ENCODE measurements around the gene IFI35. TPM values are rescaled to one million over a fixed set of nuclear protein-coding genes. Genes with fewer than 3 reads are reported as not detected.
A peak's percentile ranks its signal among the peaks of the same experiment; 100 is the strongest.
"Not testable (repeated sequence)": the region's sequence is repeated elsewhere in the genome, so short reads cannot be mapped to it uniquely, and the experiment has no call there.

The IFI35 gene
- total RNA-seq, 1 donor from 2014 or later, result 6.2 TPM

DNA sequence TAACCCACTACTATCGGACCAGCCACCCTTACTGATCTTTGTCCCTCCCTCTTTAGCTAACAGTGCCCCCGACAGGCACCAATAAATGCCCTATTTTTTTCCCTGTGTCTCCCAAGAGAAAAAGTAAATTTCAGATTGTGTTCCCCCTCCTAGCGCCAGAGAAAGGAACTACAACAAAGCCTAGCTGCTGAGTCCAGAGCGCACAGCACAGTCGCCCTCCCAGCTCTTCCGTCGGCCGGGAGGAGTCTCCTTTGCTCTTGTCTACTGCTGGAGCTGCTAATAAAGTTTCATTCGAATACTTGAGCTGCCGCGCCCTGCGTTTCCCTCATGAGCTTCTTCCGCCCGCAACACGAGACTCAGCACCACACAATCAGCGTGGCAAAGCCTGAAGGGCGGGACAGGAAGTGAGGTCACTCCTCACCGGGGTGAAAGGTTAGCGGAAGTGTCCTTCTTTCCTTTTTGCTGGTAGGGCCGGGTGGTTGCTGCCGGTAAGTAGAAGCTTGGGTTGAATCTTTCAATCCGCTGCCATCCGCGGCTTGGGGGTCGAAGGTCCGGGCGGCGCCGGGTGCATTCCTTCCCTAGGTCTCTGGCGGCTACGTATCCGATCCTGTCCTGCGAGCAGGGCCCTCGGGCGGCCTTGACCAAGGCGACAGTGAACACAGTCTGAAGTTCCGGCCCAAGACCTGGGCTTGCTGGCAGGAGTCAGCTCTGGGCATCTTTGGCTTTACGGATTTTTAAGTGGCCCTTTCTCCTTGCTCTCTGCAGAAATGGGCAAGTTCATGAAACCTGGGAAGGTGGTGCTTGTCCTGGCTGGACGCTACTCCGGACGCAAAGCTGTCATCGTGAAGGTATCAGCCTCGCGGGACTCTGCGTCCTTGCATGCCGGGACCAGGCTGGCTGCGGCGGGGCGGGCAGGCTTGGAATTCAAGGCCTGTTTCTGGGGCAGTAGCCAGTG is 8.3 kb upstream of the IFI35 start, which contains the start of gene RPL27:
RPL27 (plus strand) TSS at position 436 of the 955 bp plus-strand sequence; CDS start at position 768, 332 bp downstream.
- DNase-seq (ENCODE audit: low read depth in 2 of 2), result peak; percentile 100

DNA sequence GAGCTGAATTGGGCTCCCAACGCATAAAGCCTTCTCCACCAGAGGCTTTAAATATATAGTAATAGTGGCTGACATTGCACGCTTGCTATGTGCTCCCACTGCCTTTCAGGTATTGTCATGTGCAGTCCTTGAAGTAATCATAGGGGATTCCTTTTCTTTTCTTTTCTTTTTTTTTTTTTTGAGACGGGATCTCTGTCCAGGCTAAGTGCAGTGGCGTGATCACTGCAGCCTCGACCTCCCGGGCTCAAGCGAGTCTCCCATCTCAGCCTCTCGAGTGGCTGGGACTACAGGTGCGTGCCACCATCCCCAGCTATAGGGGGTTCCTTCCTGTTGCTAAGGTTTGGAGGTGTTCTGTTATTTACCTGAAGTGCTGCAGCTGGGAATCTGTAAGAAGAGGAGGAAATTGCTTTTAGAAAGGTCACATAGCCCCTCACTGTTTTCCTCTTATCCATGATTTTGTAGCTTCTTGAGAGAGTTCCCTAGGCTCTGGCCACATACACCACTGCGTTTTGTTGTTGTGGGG is 7.5 kb upstream of the IFI35 start:
- no peak for DNase-seq (ENCODE audit: low read depth in 2 of 2)

DNA sequence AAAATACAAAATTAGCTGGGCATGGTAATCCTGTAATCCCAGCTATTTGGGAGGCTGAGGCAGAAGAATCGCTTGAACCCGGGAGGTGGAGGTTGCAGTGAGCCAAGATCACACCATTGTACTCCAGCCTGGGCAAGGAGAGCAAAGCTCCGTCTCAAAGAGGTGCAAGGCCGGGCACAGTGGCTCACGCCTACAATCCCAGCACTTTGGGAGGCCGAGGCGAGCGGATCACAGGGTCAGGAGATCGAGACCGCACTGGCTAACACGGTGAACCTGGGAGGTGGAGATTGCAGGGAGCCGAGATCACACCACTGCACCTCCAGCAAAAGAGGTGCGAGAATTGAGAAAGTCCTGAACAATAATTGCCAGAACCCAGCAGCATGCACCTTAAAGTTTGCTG is 5.7 kb upstream of the IFI35 start:
- DNase-seq (ENCODE audit: low read depth in 2 of 2), result not testable (repeated sequence)

DNA sequence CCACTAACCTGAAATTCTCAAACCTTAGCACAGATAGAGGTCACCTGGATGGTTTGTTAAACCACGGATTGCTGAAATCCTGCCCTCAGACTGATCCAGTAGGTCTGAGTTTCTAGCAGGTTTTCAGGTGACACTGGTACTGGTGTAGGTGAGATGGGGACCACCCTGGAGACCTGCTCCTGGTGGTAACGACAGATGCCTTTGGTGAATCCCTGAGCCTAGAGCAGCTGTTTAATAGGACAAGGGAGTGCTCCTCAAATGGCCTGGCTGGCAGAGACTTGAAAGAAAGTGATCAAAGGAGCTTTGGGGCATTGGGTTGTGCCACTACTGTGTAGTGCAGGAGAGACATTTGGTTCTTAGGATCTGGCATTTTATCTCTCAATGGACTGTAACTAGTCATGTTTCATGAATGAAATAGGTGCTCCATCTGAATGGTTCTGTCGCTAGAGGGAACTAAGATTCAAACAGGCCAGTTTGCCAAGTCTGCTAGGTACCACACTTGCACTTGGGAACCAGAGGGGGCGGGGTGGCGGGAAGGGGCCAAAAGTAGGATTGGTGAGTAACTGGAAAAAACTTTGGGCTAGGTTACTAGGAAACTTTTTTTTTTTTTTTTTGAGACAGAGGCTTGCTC is 2.9 kb upstream of the IFI35 start:
- no peak for DNase-seq (ENCODE audit: low read depth in 2 of 2)

DNA sequence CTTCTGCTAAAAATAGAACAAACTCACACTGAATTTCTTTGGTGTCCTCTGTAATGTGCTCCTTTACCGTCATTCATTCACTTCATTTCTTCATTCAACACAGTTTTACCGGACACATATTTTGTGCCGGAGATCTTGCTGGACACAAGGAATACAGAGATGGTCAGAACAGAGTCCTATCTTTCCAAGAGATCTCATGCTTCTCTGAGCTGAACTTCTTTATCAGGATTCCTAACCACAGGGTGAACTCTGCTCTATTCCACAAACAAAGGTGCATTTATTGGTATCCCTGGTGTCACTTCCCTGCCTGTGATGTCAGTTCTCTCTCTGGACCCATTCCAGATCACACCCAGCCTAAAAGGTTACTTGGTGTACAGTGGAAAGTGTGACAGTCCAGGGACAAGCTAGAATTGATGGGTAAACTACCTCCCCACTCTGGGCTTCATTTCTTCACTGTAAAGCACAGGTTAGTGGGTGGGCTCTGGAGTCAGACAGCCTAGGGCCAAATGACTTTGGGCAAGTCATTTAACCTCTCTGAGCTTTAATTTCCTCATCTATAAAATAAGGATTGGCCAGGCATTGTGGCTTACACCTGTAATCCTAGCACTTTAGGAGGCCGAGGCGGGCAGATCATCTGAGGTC is 4.2 kb downstream of the IFI35 start:
- peak in 1 of 2 donors; percentile 87 for DNase-seq (ENCODE audit: low read depth in 2 of 2)

DNA sequence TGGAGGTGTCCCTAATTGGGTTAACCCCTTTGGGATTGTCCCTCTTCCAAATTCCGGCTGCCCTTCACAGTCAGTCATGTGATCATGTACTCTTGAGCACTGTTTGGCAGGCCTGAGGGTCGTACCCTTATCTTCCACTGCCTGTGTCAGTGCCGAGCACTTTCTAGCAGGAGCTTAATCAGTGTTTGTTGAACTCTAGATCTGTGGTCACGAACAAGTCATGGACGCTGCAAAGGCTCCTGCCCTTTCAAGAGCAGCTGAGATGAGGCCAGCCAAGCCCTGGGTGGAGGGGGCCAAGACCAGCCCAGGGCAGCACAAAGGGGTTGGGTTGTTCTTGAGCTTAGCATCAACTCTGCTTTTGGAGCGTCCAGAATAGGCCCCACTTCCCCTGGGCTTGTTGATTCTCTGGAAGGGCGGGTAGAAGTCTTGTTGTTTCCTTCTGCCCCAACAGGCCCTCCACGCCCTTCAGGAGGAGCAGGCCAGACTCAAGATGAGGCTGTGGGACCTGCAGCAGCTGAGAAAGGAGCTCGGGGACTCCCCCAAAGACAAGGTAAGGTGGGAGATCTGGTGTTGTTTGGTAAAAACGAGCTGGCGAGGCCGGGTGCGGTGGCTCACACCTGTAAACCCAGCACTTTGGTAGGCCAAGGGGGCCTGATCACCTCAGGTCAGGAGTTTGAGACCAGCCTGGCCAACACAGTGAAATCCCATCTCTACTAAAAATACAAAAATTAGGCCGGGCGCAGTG is 5.3 kb downstream of the IFI35 start:
- DNase-seq (ENCODE audit: low read depth in 2 of 2), result no peak

DNA sequence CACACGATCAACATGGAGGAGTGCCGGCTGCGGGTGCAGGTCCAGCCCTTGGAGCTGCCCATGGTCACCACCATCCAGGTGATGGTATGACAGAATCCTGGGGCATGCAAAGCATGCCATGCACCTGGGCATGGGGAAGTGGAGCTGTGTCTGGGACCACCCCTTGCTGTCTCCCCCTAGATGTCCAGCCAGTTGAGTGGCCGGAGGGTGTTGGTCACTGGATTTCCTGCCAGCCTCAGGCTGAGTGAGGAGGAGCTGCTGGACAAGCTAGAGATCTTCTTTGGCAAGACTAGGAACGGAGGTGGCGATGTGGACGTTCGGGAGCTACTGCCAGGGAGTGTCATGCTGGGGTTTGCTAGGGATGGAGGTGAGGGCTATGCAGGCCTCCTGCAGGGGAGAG is 6.7 kb downstream of the IFI35 start:
- DNase-seq (ENCODE audit: low read depth in 2 of 2), result no peak

DNA sequence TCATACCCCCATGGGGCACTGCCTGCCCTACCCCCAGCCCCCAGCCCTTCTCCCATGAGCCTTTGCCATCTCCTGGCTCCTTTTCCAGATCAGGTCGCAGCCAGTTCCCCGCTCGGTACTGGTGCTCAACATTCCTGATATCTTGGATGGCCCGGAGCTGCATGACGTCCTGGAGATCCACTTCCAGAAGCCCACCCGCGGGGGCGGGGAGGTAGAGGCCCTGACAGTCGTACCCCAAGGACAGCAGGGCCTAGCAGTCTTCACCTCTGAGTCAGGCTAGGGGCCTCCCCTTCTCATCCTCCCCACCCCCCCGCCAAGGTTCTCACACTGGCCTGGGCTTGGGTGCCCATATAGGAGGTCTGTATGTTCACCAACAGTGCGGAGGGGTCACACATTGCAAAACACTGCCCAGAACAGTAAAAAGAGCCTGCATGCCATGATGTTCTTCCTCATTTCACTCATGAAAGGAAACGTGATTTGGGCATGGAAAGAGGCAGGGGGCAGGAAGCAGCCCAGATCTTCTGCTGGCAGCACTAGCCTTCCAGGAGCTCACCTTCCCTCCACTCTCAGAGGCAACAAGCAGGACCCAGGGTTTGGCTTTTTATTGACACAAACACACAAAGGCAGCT is 7.5 kb downstream of the IFI35 start:
- DNase-seq (ENCODE audit: low read depth in 2 of 2), result no peak

DNA sequence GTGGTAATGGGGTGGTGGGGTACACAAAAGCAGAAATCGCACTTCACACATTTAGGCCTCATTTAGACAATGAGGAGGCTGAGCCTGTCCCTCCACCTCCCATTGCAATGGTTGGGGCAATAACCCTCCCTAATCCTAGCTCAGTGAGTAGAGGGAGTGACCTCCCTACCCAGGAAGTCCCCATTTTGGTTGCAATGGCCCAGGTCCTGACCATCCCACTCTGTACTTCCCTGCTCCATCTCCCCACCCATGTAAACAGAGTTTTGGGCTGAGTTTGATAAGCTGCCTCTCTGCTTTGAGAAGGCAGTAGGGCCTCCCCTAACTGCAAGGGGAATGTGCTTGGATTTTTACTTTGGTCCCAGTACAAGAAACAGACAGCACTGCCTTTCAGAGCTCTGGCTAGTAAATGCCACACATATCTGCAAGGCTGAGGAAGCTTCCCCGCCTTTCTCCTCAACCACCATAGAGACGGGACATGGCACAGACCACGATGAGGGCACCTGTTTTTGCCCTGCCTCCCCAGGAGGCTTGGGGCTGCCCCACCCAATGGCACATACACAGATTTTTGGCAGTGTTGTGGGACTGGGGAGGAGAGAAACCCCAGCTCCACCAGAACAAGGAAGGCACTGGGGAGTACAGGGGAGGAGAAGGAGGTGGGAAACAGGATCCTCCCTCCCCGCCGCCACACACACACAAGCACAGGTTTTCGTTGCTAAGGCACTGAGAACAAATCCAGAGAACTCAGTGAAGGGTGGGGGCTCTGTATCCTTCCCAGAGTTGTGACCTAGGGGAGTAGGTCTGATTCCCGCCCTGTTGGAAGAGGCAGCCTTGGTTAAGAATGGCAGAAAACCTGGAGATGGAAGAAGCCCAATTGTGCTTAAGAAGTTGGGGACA is 8.3 kb downstream of the IFI35 start:
- no peak for DNase-seq (ENCODE audit: low read depth in 2 of 2)

DNA sequence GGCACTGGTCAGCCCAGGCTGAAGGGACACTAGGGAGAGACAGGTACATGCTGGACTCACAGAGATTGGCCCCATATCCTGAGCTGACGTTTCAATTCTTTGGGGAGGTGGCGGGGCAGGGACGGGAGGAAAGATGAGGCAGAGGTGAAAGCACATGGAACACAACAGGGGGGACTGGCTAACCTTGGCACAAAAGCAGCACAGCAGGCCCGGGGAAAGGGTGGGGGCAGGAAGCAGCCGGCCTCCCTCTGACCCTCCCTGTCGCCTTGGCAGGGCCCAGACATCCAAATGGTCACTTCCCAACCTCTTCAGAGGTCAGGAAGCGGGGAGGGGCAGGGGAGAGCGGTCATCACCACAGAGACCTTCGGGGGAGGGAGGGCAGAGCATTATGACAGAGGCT is 9.0 kb downstream of the IFI35 start:
- peak; percentile 52 to 72 for DNase-seq (ENCODE audit: low read depth in 2 of 2)

DNA sequence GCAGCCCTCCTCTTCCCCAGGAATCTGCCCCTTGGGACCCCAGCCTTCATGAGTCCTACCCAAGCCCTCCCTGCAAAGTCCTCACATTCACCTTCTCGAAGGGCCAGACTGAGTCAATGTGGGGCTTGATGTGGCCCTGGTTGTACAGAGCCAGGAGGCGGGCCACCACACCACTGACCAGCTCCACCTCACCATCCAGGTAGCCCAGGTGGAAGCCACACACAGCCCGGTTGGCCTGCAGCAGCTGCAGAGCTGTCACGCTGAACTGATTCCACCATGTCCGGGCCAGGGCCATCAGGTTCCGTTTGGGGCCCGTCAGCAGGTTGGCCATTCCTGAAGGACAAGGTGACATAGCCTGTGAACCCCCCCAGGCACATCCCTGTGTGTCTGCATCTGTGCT is 9.6 kb downstream of the IFI35 start:
- DNase-seq (ENCODE audit: low read depth in 2 of 2), result no peak

DNA sequence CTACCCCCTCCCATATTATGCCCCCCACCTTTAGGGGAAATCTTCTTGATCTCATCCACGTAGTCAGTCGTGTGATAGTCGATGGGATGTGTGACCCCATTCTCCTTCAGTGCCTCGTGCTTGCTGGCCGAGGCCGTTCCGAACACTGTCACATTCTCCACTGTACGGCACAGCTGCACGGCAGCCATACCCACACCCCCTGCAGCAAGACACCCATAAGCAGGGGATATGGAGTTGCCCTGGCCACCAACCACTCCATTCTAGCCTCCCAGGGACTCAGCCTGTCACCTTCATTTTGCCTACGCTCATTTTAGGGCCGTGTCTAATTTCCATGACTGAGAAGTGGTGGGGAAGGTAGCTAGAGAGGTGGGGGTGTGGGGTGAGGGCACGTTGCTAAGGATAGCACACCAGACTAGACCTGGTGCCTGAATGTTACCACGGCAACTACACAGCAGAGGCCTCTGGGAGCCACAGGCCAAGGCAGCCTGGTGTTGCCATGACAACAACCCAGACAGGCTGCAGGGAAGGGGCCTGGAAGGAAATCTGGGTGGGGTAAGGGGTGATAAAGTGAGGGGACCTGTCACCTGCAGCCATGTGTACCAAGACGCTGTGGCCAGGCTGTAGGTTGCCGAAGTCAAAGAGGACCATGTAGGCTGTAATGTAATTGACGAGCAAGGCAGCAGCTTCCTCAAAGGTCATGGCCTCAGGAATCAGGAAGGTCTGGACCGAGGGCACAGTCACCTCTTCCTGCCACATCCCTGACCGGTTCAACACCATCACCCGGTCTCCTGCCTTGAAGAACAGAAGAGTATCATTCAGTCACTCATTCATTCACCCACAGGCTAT is 11.6 kb downstream of the IFI35 start:
- peak in 1 of 2 donors; percentile 32 for DNase-seq (ENCODE audit: low read depth in 2 of 2)

DNA sequence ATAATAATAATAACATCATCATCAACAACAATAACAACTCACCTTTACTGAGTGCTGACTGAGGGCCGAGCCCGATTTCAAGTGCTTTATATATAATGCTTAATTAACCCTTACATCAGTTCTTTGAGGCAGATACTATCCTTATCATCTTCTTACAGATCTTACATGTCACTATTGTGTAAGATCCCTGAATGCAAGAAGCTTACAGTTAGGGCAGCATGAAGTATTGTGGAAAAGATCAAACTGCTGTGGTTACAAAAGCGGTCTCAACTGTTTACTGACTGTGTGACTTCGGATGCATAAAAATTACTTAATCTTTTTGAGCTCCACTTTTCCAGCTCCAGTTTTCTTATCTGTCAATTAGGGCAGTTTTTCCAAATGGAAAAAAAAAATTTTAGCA is 12.3 kb downstream of the IFI35 start:
- no peak for DNase-seq (ENCODE audit: low read depth in 2 of 2)

DNA sequence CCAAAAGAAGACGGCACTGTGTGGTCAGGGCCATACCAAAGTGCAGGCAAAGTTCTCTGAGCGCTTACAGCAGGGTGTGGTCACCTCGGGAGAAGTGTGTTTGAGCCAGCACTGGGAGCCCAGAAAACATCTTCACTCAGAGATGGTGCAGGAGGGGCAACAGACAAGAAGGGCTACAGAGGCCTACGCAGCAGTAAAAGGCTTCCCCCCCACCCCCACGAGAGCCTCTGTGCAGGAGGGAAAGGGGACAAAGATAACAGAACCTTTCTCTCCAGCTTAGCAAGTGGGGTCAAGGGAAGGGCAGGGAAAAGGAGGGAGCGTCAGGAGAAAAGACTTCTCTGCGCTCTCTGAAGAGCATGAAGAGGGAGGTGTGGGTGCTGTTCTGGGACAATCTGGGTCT is 12.8 kb downstream of the IFI35 start:
- no peak for DNase-seq (ENCODE audit: low read depth in 2 of 2)

DNA sequence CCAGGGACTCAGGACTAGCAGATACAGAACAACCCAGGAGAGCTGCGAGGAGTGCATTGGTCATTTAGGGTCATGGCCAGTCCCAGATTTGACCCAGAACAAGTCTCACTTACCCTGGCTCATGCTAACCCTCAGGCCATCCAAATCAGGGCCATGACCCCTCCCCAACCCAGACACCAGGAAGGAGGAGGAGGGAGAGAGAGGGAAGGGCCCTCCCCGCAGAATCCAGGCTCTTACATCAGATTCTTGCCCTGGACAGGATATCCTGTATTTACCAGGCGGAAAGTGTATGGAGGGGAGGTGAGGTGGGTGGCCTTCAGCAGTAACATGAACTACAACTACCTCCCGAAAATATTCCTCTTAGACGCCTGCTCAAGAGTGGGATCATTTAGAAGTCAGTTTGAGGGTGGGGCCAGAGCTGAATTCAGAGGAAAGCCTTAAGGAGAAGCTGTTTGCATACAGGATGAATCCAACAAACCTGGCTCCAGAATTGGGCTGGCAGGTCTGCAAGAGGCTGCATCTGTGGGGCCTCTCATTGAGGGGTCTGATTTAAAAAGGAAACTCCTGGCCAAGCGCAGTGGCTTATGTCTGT is 13.5 kb downstream of the IFI35 start:
- DNase-seq (ENCODE audit: low read depth in 2 of 2), result peak in 1 of 2 donors; percentile 66

DNA sequence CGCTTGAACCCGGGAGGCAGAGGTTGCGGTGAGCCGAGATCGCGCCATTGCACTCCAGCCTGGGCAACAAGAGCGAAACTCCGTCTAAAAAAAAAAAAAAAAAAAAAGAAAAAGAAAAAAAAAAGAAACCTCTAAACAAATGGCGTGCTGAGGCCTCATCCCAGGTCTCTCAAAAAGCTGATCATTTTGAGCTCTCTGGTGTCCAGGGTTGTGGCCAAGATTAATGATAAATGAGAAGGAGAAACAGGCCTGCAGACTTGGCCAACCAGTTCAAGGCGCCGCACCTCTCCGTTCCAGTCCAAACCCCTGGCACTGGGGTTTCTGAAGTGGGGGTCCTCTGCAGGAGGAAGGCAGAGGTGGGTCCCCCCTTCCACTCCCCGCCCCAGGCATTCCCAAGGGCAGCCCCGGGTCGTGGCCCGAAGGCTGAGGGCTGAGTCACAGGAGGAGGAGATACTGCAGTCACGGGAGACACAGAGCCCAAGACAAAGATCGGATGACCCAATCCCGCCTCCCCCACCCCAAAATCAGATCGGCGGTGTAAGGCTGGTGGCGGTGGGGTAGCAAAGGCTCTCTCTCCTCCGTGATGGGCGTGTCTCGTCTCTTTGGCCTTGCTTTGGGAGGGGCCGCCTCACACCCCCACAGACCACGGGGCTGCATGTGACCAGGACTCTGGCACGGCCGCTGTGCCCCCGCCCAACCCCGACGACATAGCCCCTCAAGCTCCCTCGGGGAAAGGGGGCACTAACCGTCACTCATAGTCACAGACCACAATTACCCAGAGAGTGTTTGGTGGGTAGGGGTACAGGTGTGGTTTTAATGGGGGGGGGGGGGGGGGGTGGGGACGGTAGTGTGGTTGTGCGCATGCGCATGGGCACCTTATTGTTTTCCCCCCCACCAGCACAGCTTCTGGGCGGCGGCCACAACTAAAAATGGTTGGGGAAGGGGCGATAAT is 14.5 kb downstream of the IFI35 start:
- DNase-seq (ENCODE audit: low read depth in 2 of 2), result peak; percentile 32 to 69
